MM.1S (cell line): ENCODE data around the gene FCAMR.

Experiments
- DNase-seq: peaks from one replicate; pipeline ENCODE4 v3.0.0-alpha.2; 2015
- H2AFZ ChIP-seq: fragments of 300-600 bp; sonication (generic); 2 replicates; pipeline ENCODE4 v1.6.0; 2016; ENCODE audit warnings: antibody characterized with exemption, low read length
- H3F3A ChIP-seq: fragments of 300-600 bp; sonication (generic); 2 replicates; pipeline ENCODE4 v1.6.1; 2016; ENCODE audit warnings: mild to moderate bottlenecking, antibody characterized with exemption, low read length, moderate library complexity, mixed read lengths; ENCODE audit not compliant: insufficient read depth
- H3K27ac ChIP-seq: fragments of 300-600 bp; sonication (generic); 2 replicates; pipeline ENCODE4 v1.5.1; 2016; ENCODE audit warnings: mild to moderate bottlenecking, low read length
- H3K27me3 ChIP-seq: fragments of 300-600 bp; sonication (generic); replicated peaks from 2 replicates; pipeline ENCODE4 v1.6.0; 2016; ENCODE audit warnings: low read length; ENCODE audit not compliant: insufficient read depth
- H3K36me3 ChIP-seq: fragments of 300-600 bp; sonication (generic); replicated peaks from 2 replicates; pipeline ENCODE4 v1.6.1; 2016; ENCODE audit warnings: mild to moderate bottlenecking, low read length, mixed read lengths; ENCODE audit not compliant: insufficient read depth
- H3K4me1 ChIP-seq: fragments of 300-600 bp; sonication (generic); 2 replicates; pipeline ENCODE4 v1.6.1; 2016; ENCODE audit warnings: low read length, mixed read lengths
- H3K4me2 ChIP-seq: fragments of 300-600 bp; sonication (generic); 2 replicates; pipeline ENCODE4 v1.6.0; 2016; ENCODE audit warnings: low read depth, low read length
- H3K4me3 ChIP-seq: fragments of 300-600 bp; sonication (generic); 2 replicates; pipeline ENCODE4 v1.5.1; 2016; ENCODE audit warnings: low read length, mixed read lengths
- H3K79me2 ChIP-seq: fragments of 300-600 bp; sonication (generic); 2 replicates; pipeline ENCODE4 v1.6.1; 2016; ENCODE audit warnings: mixed run types, low read length, mixed read lengths
- H3K9ac ChIP-seq: fragments of 300-600 bp; sonication (generic); 2 replicates; pipeline ENCODE4 v1.6.1; 2016; ENCODE audit warnings: low read length, mixed read lengths
- H3K9me2 ChIP-seq: fragments of 300-600 bp; sonication (generic); replicated peaks from 2 replicates; pipeline ENCODE4 v1.6.1; 2016; ENCODE audit warnings: mild to moderate bottlenecking, low read length, mixed read lengths; ENCODE audit not compliant: insufficient read depth
- H3K9me3 ChIP-seq: fragments of 300-600 bp; sonication (generic); replicated peaks from 2 replicates; pipeline ENCODE4 v1.6.1; 2016; ENCODE audit warnings: mild to moderate bottlenecking, low read length, mixed read lengths; ENCODE audit not compliant: insufficient read depth
- H4K20me1 ChIP-seq: fragments of 300-600 bp; sonication (generic); 2 replicates; pipeline ENCODE4 v1.6.1; 2016; ENCODE audit warnings: mild to moderate bottlenecking, low read length, moderate library complexity, mixed read lengths; ENCODE audit not compliant: insufficient read depth
- EZH2 ChIP-seq: fragments of 300-600 bp; sonication (generic); optimal IDR thresholded peaks from 2 replicates; pipeline ENCODE3; 2017; ENCODE audit warnings: low read depth, mild to moderate bottlenecking, antibody characterized with exemption, low read length, mixed read lengths
- EZH2phosphoT487 ChIP-seq: fragments of 300-600 bp; sonication (generic); IDR thresholded peaks from 2 replicates; pipeline ENCODE4 v1.6.1; 2018; ENCODE audit warnings: antibody characterized with exemption, low read length
- TF ChIP-seq, protein P1 (sequence below): fragments of 300-600 bp; sonication (generic); IDR thresholded peaks from 2 replicates; pipeline ENCODE4 v1.5.1; 2016; ENCODE audit warnings: antibody characterized with exemption, low read length, mixed read lengths

Gene FCAMR

DNA sequence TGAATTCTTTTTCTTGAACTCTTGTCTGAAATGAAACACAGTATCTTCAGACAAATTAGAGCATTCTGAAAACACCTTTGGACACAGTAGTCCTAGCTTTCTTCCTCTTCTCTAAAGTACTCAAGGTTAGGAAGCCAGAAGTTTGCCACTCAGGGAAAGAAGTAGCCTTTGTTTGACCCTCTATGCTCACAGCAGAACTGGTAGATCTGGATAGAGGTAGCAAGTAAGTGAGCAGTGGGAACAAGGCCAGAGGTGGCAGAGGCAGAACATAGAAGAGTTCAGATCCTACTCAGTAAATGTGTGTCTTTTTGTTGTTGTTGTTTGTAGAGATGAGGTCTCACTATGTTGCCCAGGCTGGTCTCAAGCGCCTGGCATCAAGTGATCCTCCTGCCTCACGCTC is 16.6 kb downstream of the FCAMR start:
- H4K20me1 ChIP-seq, result no peaks in the 10 kb centered on the region
- no peak overlapping the region for H3K9ac ChIP-seq
- H3K4me1 ChIP-seq, result no peaks in the 10 kb centered on the region
- no peak overlapping the region for H3K27ac ChIP-seq
- no peaks in the 10 kb centered on the region for H3K9me2 ChIP-seq
- H3K79me2 ChIP-seq, result no peaks in the 10 kb centered on the region
- H3K36me3 ChIP-seq, result no peaks in the 10 kb centered on the region
- DNase-seq, result no peak
- H3K4me3 ChIP-seq, result no peak overlapping the region
- no peak overlapping the region for H2AFZ ChIP-seq
- no peaks in the 10 kb centered on the region for H3K9me3 ChIP-seq
- H3K4me2 ChIP-seq, result no peak overlapping the region
- no peak for TF ChIP-seq EZH2
- TF ChIP-seq, protein P1, sequence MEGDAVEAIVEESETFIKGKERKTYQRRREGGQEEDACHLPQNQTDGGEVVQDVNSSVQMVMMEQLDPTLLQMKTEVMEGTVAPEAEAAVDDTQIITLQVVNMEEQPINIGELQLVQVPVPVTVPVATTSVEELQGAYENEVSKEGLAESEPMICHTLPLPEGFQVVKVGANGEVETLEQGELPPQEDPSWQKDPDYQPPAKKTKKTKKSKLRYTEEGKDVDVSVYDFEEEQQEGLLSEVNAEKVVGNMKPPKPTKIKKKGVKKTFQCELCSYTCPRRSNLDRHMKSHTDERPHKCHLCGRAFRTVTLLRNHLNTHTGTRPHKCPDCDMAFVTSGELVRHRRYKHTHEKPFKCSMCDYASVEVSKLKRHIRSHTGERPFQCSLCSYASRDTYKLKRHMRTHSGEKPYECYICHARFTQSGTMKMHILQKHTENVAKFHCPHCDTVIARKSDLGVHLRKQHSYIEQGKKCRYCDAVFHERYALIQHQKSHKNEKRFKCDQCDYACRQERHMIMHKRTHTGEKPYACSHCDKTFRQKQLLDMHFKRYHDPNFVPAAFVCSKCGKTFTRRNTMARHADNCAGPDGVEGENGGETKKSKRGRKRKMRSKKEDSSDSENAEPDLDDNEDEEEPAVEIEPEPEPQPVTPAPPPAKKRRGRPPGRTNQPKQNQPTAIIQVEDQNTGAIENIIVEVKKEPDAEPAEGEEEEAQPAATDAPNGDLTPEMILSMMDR, result no peak
- TF ChIP-seq EZH2phosphoT487, result no peak
- H3F3A ChIP-seq, result no peaks in the 10 kb centered on the region
- no peaks in the 10 kb centered on the region for H3K27me3 ChIP-seq

DNA sequence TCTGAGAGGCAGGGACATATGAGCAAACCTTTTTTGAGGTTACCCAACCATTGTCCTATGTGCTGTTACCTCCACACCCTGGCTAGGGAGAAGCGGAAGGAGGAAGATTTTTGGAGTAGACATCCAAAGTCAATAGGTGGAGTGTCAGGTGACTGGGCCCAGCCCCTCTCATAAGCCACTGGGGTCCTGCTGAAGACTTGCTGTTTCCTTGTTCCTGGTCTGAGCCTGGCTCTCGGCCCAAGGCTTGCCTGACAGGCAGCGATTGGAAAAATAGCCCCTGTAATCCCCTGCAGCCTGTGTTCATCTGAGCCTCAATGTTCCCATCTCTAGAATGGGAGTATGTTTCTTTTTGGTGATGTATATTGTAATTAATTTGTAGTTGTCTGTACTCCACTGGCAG is 17.1 kb downstream of the FCAMR start:
- H3K9me3 ChIP-seq, result no peaks in the 10 kb centered on the region
- no peak for DNase-seq
- H2AFZ ChIP-seq, result no peak overlapping the region
- H3K27ac ChIP-seq, result no peak overlapping the region
- H3K4me1 ChIP-seq, result no peaks in the 10 kb centered on the region
- H3K27me3 ChIP-seq, result no peaks in the 10 kb centered on the region
- no peaks in the 10 kb centered on the region for H3K79me2 ChIP-seq
- H4K20me1 ChIP-seq, result no peaks in the 10 kb centered on the region
- no peak overlapping the region for H3K4me3 ChIP-seq
- no peak overlapping the region for H3K4me2 ChIP-seq
- H3F3A ChIP-seq, result no peaks in the 10 kb centered on the region
- H3K36me3 ChIP-seq, result no peaks in the 10 kb centered on the region
- H3K9me2 ChIP-seq, result no peaks in the 10 kb centered on the region
- H3K9ac ChIP-seq, result no peak overlapping the region
- TF ChIP-seq, protein P1, result no peak
- TF ChIP-seq EZH2 (no peak), EZH2phosphoT487 (no peak)

- Histone ChIP-seq H3K9me3 (no peaks in the 10 kb centered on the region), H3F3A (no peaks in the 10 kb centered on the region), H3K9me2 (no peaks in the 10 kb centered on the region), H3K79me2 (no peaks in the 10 kb centered on the region), H4K20me1 (no peaks in the 10 kb centered on the region), H3K27me3 (no peaks in the 10 kb centered on the region), H3K27ac (no peak overlapping the region), H3K4me1 (no peaks in the 10 kb centered on the region), H2AFZ (no peak overlapping the region), H3K4me3 (no peak overlapping the region), H3K36me3 (no peaks in the 10 kb centered on the region), H3K9ac (no peak overlapping the region), H3K4me2 (no peak overlapping the region)
- TF ChIP-seq EZH2phosphoT487, result no peak
- no peak for TF ChIP-seq EZH2
- TF ChIP-seq, protein P1, result no peak
- no peak for DNase-seq
Measured at GRCh38 chr1:206952171-206952570, 18.1 kb downstream of the FCAMR start.
